Testis (tissue), 2 donors: ENCODE data around the gene RNF126.

ENCODE experiments used
- POLR2A ChIP-seq: fragments of 450-650 bp; IDR thresholded peaks from one replicate; pipeline ENCODE4 v1.6.1; 2017; ENCODE audit warnings: antibody characterized with exemption, mild to moderate bottlenecking, moderate library complexity
- TF ChIP-seq, protein P1 (sequence below), 3 experiments: fragments of 450-650 bp in 2 of 3; fragments of 200-600 bp in 1 of 3; sonication (generic) in 1 of 3; IDR thresholded peaks; one replicate each; pipeline ENCODE4 v1.5.1; 2016 to 2019; ENCODE audit warnings: antibody characterized with exemption in 3 of 3, mild to moderate bottlenecking in 2 of 3, moderate library complexity in 1 of 3

DNA sequence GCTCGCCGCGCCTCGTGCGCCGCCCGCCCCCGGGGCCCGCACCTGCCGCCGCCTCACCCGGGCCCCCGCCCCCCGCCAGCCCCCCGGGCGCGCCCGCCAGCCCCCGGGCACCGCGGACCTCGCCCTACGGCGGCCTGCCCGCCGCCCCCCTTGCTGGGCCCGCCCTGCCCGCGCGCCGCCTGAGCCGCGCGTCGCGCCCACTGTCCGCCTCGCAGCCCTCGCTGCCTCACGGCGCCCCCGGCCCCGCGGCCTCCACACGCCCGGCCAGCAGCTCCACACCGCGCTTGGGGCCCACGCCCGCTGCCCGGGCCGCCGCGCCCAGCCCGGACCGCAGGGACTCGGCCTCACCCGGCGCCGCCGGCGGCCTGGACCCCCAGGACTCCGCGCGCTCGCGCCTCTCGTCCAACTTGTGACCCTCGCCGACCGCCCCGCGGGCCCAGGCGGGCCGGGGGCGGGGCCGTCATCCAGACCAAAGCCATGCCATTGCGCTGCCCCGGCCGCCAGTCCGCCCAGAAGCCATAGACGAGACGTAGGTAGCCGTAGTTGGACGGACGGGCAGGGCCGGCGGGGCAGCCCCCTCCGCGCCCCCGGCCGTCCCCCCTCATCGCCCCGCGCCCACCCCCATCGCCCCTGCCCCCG is 46.8 kb downstream of the RNF126 start:
- TF ChIP-seq, protein P1, sequence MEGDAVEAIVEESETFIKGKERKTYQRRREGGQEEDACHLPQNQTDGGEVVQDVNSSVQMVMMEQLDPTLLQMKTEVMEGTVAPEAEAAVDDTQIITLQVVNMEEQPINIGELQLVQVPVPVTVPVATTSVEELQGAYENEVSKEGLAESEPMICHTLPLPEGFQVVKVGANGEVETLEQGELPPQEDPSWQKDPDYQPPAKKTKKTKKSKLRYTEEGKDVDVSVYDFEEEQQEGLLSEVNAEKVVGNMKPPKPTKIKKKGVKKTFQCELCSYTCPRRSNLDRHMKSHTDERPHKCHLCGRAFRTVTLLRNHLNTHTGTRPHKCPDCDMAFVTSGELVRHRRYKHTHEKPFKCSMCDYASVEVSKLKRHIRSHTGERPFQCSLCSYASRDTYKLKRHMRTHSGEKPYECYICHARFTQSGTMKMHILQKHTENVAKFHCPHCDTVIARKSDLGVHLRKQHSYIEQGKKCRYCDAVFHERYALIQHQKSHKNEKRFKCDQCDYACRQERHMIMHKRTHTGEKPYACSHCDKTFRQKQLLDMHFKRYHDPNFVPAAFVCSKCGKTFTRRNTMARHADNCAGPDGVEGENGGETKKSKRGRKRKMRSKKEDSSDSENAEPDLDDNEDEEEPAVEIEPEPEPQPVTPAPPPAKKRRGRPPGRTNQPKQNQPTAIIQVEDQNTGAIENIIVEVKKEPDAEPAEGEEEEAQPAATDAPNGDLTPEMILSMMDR (IDR thresholded peaks at IDR 0.05): no peak
- no peak for TF ChIP-seq POLR2A
